Posterior vena cava (tissue), 2 donors: ENCODE data around the gene SLIT1. TPM values are rescaled to one million over a fixed set of nuclear protein-coding genes. Genes with fewer than 3 reads are reported as not detected.
"Not testable (repeated sequence)": the region's sequence is repeated elsewhere in the genome, so short reads cannot be mapped to it uniquely, and the experiment has no call there.

ENCODE experiments used
- DNase-seq: peaks from one replicate; pipeline ENCODE4 v3.0.0-alpha.2; 2020; ENCODE audit warnings: low spot score
- intact Hi-C, 2 donors: fragments of 100-400 bp; cut with DNase I; formaldehyde crosslinking; loops; one replicate each; pipeline versions ENCODE4 v1.14.1 to v1.14.2; 2022 to 2023
- total RNA-seq, 2 donors: library from RNA; stranded (reverse); fragmentation: NEBNext Ultra II Directional; extraction: Animal tissue kit (Norgen Biotek cat#: 25700); gene quantifications; one replicate each; pipeline ENCODE4 v1.2.1, GENCODE V29; 2021
- donor health status: DM: yes; HTN: yes; CAD: no.
- donor health status: DM: yes; HTN: yes; CAD: no.

The SLIT1 gene
- total RNA-seq, 2 donors from 2014 or later: 0.23 to 0.33 TPM

- intact Hi-C loops: no loop called here
- peak; percentile 70 for DNase-seq
Measured at GRCh38 chr10:97042716-97043562, 142.8 kb downstream of the SLIT1 start.

- DNase-seq: peak; percentile 18
- intact Hi-C loops: no loop called here
Measured at GRCh38 chr10:97042081-97042480, 143.7 kb downstream of the SLIT1 start.

GRCh38 chr10:97040706-97041105 lies 145.1 kb downstream of the SLIT1 start:
- intact Hi-C loops: no loop called here
- no peak for DNase-seq

- intact Hi-C loops: no loop called here
- DNase-seq: no peak
Measured at GRCh38 chr10:97040248-97040584, 145.5 kb downstream of the SLIT1 start.

- peak; percentile 65 for DNase-seq
- intact Hi-C loops: no loop called here
Measured at GRCh38 chr10:97039538-97040247, 146.1 kb downstream of the SLIT1 start.

GRCh38 chr10:97038688-97039087 lies 147.1 kb downstream of the SLIT1 start:
- intact Hi-C loops: no loop called here
- no peak for DNase-seq

GRCh38 chr10:97037365-97038361 lies 148.1 kb downstream of the SLIT1 start:
- intact Hi-C loops: loop anchor here in 1 of 2 donors (1.0 kb wide), 1 partner anchor 41 kb away; no protein-coding TSS in a partner anchor

GRCh38 chr10:97034958-97035769 lies 150.6 kb downstream of the SLIT1 start:
- peak; percentile 60 for DNase-seq
- intact Hi-C loops: no loop called here

More at GRCh38 chr10:97037365-97038361, 148.1 kb downstream of the SLIT1 start:
- DNase-seq: peak; percentile 89

- intact Hi-C loops: no loop called here
- no peak for DNase-seq
Measured at GRCh38 chr10:97034301-97034700, 151.5 kb downstream of the SLIT1 start.

GRCh38 chr10:97033841-97034240 lies 151.9 kb downstream of the SLIT1 start:
- DNase-seq, intact Hi-C loops: not testable (repeated sequence)

- intact Hi-C loops: no loop called here
- DNase-seq: no peak
Measured at GRCh38 chr10:97032624-97033023, 153.1 kb downstream of the SLIT1 start.

- intact Hi-C loops: no loop called here
- peak; percentile 68 for DNase-seq
Measured at GRCh38 chr10:97031459-97031858, 154.3 kb downstream of the SLIT1 start.

- peak; percentile 49 for DNase-seq
- intact Hi-C loops: no loop called here
Measured at GRCh38 chr10:97030894-97031293, 154.9 kb downstream of the SLIT1 start.

- DNase-seq: no peak
- intact Hi-C loops: no loop called here
Measured at GRCh38 chr10:97029271-97029670, 156.5 kb downstream of the SLIT1 start.

GRCh38 chr10:97028832-97029178 lies 157.0 kb downstream of the SLIT1 start:
- DNase-seq: no peak
- intact Hi-C loops: no loop called here

- intact Hi-C loops: no loop called here
- no peak for DNase-seq
Measured at GRCh38 chr10:97028126-97028831, 157.5 kb downstream of the SLIT1 start.

GRCh38 chr10:97025613-97026242 lies 160.0 kb downstream of the SLIT1 start:
- DNase-seq: peak; percentile 62
- intact Hi-C loops: no loop called here
